Loucy (cell line): ENCODE measurements around the gene G6PD.

Source experiments
- EZH2phosphoT487 ChIP-seq: fragments of 200-600 bp; IDR thresholded peaks from 2 replicates; pipeline ENCODE4 v1.6.1; 2018; ENCODE audit warnings: antibody characterized with exemption, mild to moderate bottlenecking, moderate library complexity, borderline replicate concordance
- TF ChIP-seq, protein P1 (sequence below): fragments of 200-600 bp; sonication (generic); conservative IDR thresholded peaks from 2 replicates; pipeline ENCODE4 v1.5.1; 2014; ENCODE audit warnings: mild to moderate bottlenecking, antibody characterized with exemption, low read length

DNA sequence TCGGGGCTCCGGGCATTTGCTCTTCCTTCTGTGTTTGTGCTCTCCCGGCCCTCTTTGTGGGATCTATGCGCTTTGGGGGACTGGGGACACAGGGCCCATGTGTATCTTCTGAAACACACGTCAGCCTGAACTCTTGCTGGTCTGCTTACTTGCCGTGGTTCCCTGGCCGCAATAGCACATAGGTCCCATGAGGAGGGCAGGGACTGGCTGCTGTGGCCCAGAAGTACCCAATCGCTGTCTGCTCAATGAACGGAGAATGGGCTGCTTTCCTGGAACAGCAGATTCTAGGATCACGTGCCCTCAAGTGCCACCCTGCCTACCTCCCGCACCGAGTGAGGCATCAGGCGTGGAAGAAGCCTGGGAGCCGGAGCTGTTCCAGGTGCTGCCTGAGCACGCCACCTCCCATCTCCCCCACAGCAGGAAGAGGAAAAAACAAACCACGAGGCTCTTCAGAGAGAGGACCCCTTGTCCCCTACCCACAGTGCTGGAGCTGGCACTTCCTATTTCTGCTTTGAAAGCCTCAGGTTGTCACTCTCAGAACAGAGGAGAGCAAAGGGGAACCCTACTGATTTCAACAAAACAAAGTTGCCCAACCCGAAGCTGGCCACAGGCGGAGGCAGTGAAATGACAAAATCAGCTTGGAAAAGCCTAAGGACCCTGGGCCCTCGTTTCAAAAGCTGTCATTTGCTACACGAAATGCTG lies 3.8 kb downstream of the G6PD start:
- TF ChIP-seq, protein P1, sequence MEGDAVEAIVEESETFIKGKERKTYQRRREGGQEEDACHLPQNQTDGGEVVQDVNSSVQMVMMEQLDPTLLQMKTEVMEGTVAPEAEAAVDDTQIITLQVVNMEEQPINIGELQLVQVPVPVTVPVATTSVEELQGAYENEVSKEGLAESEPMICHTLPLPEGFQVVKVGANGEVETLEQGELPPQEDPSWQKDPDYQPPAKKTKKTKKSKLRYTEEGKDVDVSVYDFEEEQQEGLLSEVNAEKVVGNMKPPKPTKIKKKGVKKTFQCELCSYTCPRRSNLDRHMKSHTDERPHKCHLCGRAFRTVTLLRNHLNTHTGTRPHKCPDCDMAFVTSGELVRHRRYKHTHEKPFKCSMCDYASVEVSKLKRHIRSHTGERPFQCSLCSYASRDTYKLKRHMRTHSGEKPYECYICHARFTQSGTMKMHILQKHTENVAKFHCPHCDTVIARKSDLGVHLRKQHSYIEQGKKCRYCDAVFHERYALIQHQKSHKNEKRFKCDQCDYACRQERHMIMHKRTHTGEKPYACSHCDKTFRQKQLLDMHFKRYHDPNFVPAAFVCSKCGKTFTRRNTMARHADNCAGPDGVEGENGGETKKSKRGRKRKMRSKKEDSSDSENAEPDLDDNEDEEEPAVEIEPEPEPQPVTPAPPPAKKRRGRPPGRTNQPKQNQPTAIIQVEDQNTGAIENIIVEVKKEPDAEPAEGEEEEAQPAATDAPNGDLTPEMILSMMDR: no peak
- TF ChIP-seq EZH2phosphoT487: no peak
